Measurements from ENCODE around the gene TBC1D32. TPM values are rescaled to one million over a fixed set of nuclear protein-coding genes. Genes with fewer than 3 reads are reported as not detected.

Gene TBC1D32
- total and polyA plus RNA-seq, 7 donors = 0.60 to 6.1 (median 2.1) TPM

DNA sequence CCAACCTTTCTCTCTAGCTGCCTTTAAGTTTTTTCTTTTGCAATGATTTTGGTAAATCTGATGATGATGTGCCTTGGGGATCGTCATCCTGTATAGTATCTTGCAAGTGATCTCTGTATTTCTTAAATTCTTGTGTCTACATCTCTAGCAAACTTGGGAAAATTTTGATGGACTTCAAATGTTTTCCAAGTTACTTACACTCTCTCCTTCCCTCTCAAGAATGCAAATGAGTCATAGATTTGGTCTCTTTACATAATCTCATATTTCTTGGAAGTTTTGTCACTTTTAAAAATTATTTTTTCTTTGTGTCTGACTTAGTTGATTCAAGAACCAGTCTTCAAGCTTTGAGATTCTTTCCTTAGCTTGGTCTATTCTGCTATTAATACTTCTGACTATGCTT, 176.4 kb downstream of the TBC1D32 start:
- WGBS, 2 donors = 92 to 98% methylated on average over 1 of the region's 1 CpG
- H3K36me3 ChIP-seq = peaks cover 0 to 6% (median 0%) of the 10 kb centered on the region in 4 donors
- no peak for DNase-seq

DNA sequence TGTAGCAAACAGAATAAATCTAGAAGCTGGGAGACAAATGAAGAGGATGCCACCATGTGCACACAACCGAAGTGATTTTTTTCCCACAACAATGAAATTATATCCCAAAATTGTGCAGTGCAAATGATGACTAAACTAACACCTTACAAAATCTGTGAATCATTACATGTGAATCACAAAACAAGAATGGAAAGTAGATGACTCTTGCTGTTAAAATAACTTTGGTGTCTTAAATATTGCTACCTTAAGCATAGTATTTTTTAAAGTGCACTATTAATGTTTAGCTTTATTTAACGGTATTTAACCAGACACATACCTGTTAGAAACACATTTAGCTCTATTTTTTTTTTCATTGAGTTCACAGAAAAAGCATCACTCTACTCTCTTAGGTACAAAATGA, 190.8 kb downstream of the TBC1D32 start:
- WGBS, 2 donors = 93 to 96% methylated on average over 2 of the region's 2 CpGs
- intact Hi-C loops (cut with DNase I) = no loop called here
- no peaks in the 10 kb centered on the region for H3K36me3 ChIP-seq
- H3K27ac ChIP-seq = no peak overlapping the region
- TF ChIP-seq POLR2AphosphoS5 (IDR thresholded peaks at IDR 0.05) (no peak), EP300 (IDR thresholded peaks at IDR 0.05) (no peak), POLR2A (IDR thresholded peaks at IDR 0.05) (no peak)
- TF ChIP-seq, protein P1, sequence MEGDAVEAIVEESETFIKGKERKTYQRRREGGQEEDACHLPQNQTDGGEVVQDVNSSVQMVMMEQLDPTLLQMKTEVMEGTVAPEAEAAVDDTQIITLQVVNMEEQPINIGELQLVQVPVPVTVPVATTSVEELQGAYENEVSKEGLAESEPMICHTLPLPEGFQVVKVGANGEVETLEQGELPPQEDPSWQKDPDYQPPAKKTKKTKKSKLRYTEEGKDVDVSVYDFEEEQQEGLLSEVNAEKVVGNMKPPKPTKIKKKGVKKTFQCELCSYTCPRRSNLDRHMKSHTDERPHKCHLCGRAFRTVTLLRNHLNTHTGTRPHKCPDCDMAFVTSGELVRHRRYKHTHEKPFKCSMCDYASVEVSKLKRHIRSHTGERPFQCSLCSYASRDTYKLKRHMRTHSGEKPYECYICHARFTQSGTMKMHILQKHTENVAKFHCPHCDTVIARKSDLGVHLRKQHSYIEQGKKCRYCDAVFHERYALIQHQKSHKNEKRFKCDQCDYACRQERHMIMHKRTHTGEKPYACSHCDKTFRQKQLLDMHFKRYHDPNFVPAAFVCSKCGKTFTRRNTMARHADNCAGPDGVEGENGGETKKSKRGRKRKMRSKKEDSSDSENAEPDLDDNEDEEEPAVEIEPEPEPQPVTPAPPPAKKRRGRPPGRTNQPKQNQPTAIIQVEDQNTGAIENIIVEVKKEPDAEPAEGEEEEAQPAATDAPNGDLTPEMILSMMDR (IDR thresholded peaks at IDR 0.05) = no peak
- no peaks in the 10 kb centered on the region for H3K4me1 ChIP-seq
- H3K27me3 ChIP-seq = no peaks in the 10 kb centered on the region
- no peaks in the 10 kb centered on the region for H3K9me3 ChIP-seq
- DNase-seq = no peak
- H3K4me3 ChIP-seq = no peak overlapping the region

More for the DNA sequence above, 176.4 kb downstream of the TBC1D32 start:
- TF ChIP-seq, protein P1 (IDR thresholded peaks at IDR 0.05) = no peak
- TF ChIP-seq EP300 (IDR thresholded peaks at IDR 0.05) (no peak), POLR2A (IDR thresholded peaks at IDR 0.05) (no peak), POLR2AphosphoS5 (IDR thresholded peaks at IDR 0.05) (no peak)
- intact Hi-C loops (cut with DNase I) = no loop called here
- H3K4me3 ChIP-seq = no peak overlapping the region
- no peak overlapping the region for H3K27ac ChIP-seq
- H3K9me3 ChIP-seq = peaks cover 0 to 3% (median 2%) of the 10 kb centered on the region in 4 donors
- H3K27me3 ChIP-seq = no peaks in the 10 kb centered on the region
- H3K4me1 ChIP-seq = no peaks in the 10 kb centered on the region

DNA sequence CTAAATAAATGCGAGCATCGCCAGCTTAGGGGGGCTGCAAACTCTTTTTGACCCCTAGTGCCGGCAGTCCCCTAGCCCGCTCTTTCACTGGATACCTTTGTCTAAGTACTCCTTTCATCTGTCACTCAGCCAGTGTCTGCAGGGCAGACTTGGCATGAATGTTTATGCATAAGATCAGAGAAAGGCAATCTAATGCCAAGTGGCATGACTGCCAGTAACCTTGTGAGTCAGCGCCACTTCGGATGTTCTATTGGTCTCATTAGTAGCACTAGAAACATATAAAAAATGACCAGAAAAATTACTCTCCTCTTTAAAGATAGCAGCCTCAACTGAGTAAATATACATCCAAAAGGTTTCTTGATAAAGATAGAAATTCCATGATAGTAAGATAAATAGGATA, 192.2 kb downstream of the TBC1D32 start:
- no peak for DNase-seq
- Histone ChIP-seq H3K4me1 (no peaks in the 10 kb centered on the region), H3K27ac (no peak overlapping the region), H3K36me3 (no peaks in the 10 kb centered on the region), H3K27me3 (no peaks in the 10 kb centered on the region), H3K9me3 (no peaks in the 10 kb centered on the region), H3K4me3 (no peak overlapping the region)
- TF ChIP-seq POLR2AphosphoS5 (IDR thresholded peaks at IDR 0.05) = no peak
- WGBS, 2 donors = 96 to 98% methylated on average over 6 of the region's 6 CpGs
- intact Hi-C loops (cut with DNase I) = no loop called here

DNA sequence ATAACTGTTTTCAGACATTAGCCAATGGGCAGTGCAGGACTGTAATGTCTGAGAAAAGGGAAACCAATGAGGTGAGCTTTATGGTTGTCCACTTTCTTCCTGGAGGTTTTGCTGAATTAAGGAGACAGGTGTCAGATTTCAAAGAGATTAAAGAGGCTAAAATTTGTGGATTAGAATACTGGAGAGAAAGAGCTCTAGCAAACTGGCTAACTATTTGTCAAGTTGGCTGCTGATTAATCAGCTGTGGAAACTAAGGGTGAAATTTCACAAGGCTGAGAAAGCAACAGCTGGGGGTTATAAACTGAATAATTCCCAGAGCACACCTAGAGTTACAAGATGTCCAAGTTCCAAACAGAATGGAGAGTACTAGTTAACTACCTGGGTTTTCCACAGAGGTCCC, 198.9 kb downstream of the TBC1D32 start:
- Histone ChIP-seq H3K4me3 (no peak overlapping the region), H3K27me3 (no peaks in the 10 kb centered on the region), H3K9me3 (no peaks in the 10 kb centered on the region), H3K27ac (no peak overlapping the region), H3K36me3 (no peaks in the 10 kb centered on the region), H3K4me1 (no peaks in the 10 kb centered on the region)
- no peak for TF ChIP-seq EP300 (IDR thresholded peaks at IDR 0.05)
- TF ChIP-seq, protein P1 (IDR thresholded peaks at IDR 0.05) = no peak
- no peak for TF ChIP-seq POLR2A (IDR thresholded peaks at IDR 0.05)
- no peak for DNase-seq
- intact Hi-C loops (cut with DNase I) = no loop called here

DNA sequence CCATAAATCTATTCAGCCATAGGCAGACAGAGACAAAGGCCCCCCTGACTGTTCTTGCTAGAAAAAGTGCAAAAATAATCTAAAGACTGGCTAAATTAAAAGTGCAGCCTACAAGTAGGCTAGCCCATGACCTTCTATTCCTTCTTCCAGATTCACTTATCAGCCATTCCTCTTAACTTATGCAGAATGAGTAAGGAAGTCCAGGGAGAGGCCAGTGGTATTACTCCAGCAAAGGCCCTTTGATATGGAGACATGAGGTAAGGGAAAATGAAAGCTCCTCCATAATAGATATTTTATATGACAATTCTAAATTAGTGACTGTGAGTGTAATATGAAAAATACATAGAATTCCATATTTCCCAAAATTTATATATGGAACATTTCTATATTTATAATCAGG, 199.4 kb downstream of the TBC1D32 start:
- Histone ChIP-seq H3K4me1 (no peaks in the 10 kb centered on the region), H3K4me3 (no peak overlapping the region), H3K27ac (no peak overlapping the region), H3K27me3 (no peaks in the 10 kb centered on the region), H3K9me3 (no peaks in the 10 kb centered on the region), H3K36me3 (no peaks in the 10 kb centered on the region)
- TF ChIP-seq, protein P1 (IDR thresholded peaks at IDR 0.05) = no peak
- no peak for TF ChIP-seq POLR2A (IDR thresholded peaks at IDR 0.05)
- no peak for TF ChIP-seq EP300 (IDR thresholded peaks at IDR 0.05)
- TF ChIP-seq POLR2AphosphoS5 (IDR thresholded peaks at IDR 0.05) = no peak
- intact Hi-C loops (cut with DNase I) = no loop called here
- no peak for DNase-seq
